WI38 (cell line): ENCODE results near the gene C5orf47.

Experiments
- H3K4me3 ChIP-seq: 2 replicates; pipeline ENCODE4 v1.5.1; 2011; ENCODE audit warnings: low read depth, mild to moderate bottlenecking, control low read depth, low read length
- TF ChIP-seq, protein P1 (sequence below): IDR thresholded peaks from 2 replicates; pipeline ENCODE4 v1.5.1; 2012; ENCODE audit warnings: low read depth, mild to moderate bottlenecking, control low read depth, low read length

C5orf47 gene

DNA sequence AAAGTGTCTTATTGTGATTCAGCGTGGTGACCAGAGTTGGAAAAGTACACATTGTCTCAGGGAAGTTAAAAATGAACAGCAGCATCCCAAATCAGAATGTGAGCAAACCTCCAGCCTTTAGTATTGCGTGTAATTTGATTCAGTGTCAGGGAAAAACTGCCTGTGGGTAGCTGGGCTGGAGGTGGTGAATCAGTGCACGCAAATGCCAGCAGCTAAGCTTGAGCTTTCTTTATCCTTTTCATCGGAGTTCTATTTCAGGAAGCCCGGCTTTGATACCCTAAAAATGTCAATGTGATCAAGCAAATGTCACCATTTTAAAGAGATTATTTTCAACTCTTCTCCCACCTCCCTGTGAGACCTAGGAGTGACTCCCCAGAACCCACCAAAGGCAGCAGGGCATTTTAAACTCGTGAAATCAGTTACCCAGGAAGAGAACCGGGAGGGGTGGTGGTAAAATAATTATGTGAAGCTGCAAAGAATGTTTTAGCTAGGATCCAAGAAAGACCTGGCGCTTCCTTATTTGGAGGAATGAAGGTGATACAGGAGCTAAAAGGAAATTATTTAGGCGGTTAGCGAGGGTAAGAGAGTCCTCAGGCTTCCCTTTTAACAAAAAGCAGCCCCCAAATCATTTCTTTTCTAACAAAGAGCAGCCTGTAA is 25.7 kb upstream of the C5orf47 start:
- TF ChIP-seq, protein P1, sequence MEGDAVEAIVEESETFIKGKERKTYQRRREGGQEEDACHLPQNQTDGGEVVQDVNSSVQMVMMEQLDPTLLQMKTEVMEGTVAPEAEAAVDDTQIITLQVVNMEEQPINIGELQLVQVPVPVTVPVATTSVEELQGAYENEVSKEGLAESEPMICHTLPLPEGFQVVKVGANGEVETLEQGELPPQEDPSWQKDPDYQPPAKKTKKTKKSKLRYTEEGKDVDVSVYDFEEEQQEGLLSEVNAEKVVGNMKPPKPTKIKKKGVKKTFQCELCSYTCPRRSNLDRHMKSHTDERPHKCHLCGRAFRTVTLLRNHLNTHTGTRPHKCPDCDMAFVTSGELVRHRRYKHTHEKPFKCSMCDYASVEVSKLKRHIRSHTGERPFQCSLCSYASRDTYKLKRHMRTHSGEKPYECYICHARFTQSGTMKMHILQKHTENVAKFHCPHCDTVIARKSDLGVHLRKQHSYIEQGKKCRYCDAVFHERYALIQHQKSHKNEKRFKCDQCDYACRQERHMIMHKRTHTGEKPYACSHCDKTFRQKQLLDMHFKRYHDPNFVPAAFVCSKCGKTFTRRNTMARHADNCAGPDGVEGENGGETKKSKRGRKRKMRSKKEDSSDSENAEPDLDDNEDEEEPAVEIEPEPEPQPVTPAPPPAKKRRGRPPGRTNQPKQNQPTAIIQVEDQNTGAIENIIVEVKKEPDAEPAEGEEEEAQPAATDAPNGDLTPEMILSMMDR, result no peak
- H3K4me3 ChIP-seq, result peak overlapping the region; percentile 22

DNA sequence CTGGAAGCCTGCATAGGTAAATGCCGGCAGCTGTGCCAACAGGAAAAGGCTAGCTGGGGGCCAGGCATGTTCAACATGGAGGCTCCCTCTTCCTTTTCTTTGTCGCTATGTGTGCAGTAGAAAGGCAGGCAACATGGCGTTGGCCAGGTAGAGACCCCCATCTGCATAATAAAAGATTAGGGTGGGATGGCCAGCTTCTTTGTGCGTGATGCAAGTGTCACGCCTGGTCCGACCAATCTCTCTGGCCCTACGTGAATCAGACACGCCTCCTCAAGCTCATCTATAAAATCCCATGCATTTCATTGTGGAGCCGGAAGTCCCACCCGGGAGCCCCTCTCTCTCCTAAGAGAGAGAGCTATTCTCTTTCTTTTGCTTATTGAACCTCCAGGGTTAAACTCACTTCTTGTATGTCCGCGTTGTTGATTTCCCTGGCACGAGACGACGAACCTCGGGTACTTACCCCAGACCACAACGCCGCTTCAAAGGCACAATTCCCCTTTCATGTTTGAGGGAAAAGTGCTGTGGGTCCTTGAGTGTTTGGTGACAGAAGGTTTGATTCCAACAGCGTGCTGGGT is 25.0 kb upstream of the C5orf47 start:
- H3K4me3 ChIP-seq, result no peak overlapping the region
- TF ChIP-seq, protein P1, result no peak

DNA sequence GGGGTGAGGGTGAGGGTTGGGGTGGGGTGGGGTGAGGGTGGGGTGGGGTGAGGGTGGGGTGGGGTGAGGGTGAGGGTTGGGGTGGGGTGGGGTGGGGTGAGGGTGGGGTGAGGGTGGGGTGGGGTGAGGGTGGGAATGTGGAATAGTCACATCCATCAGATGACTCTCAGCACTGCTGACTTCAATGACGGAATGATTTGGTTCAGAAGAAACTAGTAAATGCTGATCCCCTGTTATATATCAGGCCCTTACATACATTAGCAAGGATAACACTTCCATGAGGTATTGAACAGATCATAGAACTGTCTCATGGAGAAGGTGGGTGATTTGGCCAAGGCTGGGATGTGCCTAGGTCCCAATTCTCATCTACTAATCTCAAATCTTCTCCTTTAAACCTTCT is 24.5 kb upstream of the C5orf47 start:
- no peak overlapping the region for H3K4me3 ChIP-seq
- TF ChIP-seq, protein P1, result no peak

DNA sequence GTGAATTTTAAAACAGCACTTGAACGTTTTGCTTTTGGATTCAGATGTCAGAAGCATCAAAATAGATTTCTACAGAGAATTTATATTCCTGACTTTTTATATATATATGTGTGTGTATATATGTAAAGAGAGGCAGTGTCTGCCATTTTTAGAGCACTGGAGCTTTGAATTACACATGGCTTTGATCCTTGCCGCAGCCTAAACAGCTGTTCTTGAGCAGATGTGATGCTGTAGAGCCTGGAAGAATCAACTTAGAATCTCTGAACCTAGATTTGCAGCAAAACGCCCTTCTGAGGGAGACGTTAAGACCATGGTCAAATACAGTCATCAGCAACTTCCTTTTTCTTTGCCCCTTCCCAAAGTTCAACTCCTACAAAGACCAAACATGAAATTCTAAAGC is 21.7 kb upstream of the C5orf47 start:
- TF ChIP-seq, protein P1, result no peak
- H3K4me3 ChIP-seq, result no peak overlapping the region

DNA sequence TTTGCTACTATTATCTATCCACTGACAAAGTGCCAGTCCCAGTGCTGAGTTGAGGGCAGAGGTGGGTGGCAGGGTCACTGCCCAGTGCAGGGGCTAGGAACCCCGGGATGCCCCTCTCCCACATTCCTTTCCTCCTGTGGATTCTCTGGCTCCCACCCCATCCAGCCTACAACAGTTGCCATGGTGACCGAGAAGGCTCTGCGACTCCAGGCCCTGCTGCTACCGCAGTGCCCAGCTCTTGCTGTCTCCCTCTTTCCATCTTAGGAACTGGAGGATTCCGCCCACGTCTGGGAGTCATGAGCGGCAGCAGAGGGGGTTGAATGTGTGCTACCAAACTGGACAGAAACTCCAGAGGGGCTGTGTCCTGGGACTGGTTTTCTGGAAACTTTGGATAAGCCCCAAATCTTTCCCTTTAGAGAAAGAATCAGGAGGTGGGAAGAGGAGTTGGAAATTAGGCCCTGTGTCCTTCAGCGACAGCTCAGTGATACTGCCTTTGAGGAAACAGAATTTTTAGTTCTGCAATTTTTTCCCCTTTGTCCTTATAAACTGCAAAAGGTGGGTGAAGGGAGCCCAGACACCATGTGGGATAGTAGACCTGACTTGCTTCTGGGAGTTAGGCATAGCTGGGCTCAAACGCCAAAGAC is 20.7 kb upstream of the C5orf47 start:
- TF ChIP-seq, protein P1, result no peak
- no peak overlapping the region for H3K4me3 ChIP-seq

DNA sequence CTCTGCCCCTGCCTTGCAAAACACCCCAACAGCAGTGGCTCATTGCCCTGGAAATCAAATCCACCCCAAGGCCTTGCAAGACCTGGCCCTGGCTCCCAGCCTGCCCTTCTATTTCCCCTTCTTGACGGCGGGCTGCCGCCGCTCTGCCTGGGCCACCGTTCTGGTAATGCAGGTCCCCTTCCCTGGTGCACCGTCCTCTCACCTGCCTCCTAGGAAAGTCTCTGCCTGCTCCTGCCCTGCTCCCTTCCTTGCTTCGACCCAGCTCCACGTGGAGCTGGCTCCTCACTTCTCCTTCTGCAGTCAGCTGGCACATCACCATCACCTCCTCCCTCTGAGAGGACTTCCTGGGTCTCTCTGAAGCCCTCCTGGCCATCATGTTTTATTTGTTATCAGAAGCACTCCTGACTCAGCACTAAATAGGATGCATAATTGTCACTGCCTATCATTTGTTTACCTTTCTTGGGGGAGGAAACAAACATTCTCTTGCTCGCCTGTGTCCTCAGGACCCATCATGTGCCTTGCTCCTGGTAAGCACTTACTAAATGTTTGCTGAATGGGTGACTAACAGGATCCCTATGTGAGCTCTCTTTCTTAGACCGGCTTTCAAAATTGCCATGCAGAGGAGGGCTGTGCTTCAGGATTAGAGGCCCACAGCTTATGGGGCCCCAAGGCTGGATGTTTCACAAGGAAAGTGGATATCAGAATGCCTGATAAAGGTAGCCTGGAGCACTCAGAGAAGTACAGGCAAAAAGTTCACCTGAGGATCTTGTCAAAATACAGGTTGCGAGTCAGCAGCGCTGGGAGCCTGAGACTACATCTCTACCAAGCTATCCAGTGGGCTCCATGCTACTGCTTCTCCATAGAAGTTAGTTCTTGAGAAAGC is 19.6 kb upstream of the C5orf47 start:
- TF ChIP-seq, protein P1, result no peak

More for the DNA sequence above, 19.6 kb upstream of the C5orf47 start:
- H3K4me3 ChIP-seq, result no peak overlapping the region
